AG20443 (cell line): ENCODE data around the gene ASB13.

Source experiments
- DNase-seq: peaks from one replicate; pipeline ENCODE4 v3.0.0; 2012; ENCODE audit warnings: low spot score, mixed read lengths

ASB13 gene

GRCh38 chr10:5647507-5648240, 18.7 kb downstream of the ASB13 start:
- DNase-seq, result no peak

GRCh38 chr10:5645944-5646617, 20.3 kb downstream of the ASB13 start:
- no peak for DNase-seq

GRCh38 chr10:5645375-5645774, 21.0 kb downstream of the ASB13 start:
- no peak for DNase-seq

- DNase-seq, result no peak
Observed at GRCh38 chr10:5644930-5645329, 21.5 kb downstream of the ASB13 start.

- DNase-seq, result peak; percentile 39
Observed at GRCh38 chr10:5643346-5644067, 22.9 kb downstream of the ASB13 start.

- no peak for DNase-seq
Observed at GRCh38 chr10:5641501-5641900, 24.9 kb downstream of the ASB13 start.

GRCh38 chr10:5640501-5640900, 25.9 kb downstream of the ASB13 start:
- no peak for DNase-seq

GRCh38 chr10:5640036-5640435, 26.4 kb downstream of the ASB13 start:
- no peak for DNase-seq

- no peak for DNase-seq
Observed at GRCh38 chr10:5639066-5639465, 27.3 kb downstream of the ASB13 start.

GRCh38 chr10:5638494-5638893, 27.9 kb downstream of the ASB13 start:
- no peak for DNase-seq

- no peak for DNase-seq
Observed at GRCh38 chr10:5634918-5635317, 31.5 kb downstream of the ASB13 start.

GRCh38 chr10:5633166-5633749, 33.1 kb downstream of the ASB13 start:
- DNase-seq, result no peak

- no peak for DNase-seq
Observed at GRCh38 chr10:5632446-5632845, 33.9 kb downstream of the ASB13 start.

- DNase-seq, result no peak
Observed at GRCh38 chr10:5631936-5632335, 34.5 kb downstream of the ASB13 start.

GRCh38 chr10:5630112-5630436, 36.3 kb downstream of the ASB13 start:
- DNase-seq, result no peak

- DNase-seq, result peak; percentile 86
Observed at GRCh38 chr10:5629303-5630111, 36.9 kb downstream of the ASB13 start.

GRCh38 chr10:5628451-5629302, 37.7 kb downstream of the ASB13 start:
- DNase-seq, result peak; percentile 74

GRCh38 chr10:5627486-5628044, 38.8 kb downstream of the ASB13 start:
- no peak for DNase-seq

GRCh38 chr10:5625992-5626777, 40.2 kb downstream of the ASB13 start:
- no peak for DNase-seq

- no peak for DNase-seq
Observed at GRCh38 chr10:5624701-5625100, 41.7 kb downstream of the ASB13 start.
